C4-2B (cell line): ENCODE results near the gene LYZL6.

Source experiments
- ZFX ChIP-seq: fragments of 450-650 bp; IDR thresholded peaks from 2 replicates; pipeline ENCODE4 v1.6.1; 2017
- TF ChIP-seq, protein P1 (sequence below): fragments of 450-650 bp; conservative IDR thresholded peaks from 2 replicates; pipeline ENCODE4 v1.5.1; 2017; ENCODE audit warnings: mild to moderate bottlenecking

GRCh38 chr17:35934760-35935159, 8.8 kb downstream of the LYZL6 start:
- TF ChIP-seq, protein P1, sequence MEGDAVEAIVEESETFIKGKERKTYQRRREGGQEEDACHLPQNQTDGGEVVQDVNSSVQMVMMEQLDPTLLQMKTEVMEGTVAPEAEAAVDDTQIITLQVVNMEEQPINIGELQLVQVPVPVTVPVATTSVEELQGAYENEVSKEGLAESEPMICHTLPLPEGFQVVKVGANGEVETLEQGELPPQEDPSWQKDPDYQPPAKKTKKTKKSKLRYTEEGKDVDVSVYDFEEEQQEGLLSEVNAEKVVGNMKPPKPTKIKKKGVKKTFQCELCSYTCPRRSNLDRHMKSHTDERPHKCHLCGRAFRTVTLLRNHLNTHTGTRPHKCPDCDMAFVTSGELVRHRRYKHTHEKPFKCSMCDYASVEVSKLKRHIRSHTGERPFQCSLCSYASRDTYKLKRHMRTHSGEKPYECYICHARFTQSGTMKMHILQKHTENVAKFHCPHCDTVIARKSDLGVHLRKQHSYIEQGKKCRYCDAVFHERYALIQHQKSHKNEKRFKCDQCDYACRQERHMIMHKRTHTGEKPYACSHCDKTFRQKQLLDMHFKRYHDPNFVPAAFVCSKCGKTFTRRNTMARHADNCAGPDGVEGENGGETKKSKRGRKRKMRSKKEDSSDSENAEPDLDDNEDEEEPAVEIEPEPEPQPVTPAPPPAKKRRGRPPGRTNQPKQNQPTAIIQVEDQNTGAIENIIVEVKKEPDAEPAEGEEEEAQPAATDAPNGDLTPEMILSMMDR = no peak
- TF ChIP-seq ZFX = no peak
